ENCODE data around the gene EMB. TPM values are rescaled to one million over a fixed set of nuclear protein-coding genes. Genes with fewer than 3 reads are reported as not detected.

Gene EMB
- total and polyA plus RNA-seq, 2 of the 4 experiments (the other 2 are of a cell fraction) = 1.2 to 1.4 TPM

- H3K9me3 ChIP-seq (ENCODE audit: control insufficient read depth, insufficient read depth, low read length) = no peaks in the 10 kb centered on the region
- H2BK5ac ChIP-seq (ENCODE audit: low read depth, low read length, poor library complexity, severe bottlenecking) = no peak overlapping the region
- H3K36me3 ChIP-seq (ENCODE audit: control insufficient read depth, insufficient read depth, low read length) = no peaks in the 10 kb centered on the region
- DNase-seq (no peak), ATAC-seq (ENCODE audit: low read depth) (no peak)
- POLR2A ChIA-PET (ENCODE audit: unreplicated experiment) = interaction anchor here (0.7 kb wide), 1 partner anchor 11 kb away, joined by 3 read pairs; no protein-coding TSS in a partner anchor
- no peak overlapping the region for H2AFZ ChIP-seq (replicated peaks; ENCODE audit: low read length, poor library complexity)
- no peak overlapping the region for H3K23ac ChIP-seq (ENCODE audit: low read depth, low read length)
- no peaks in the 10 kb centered on the region for H4K20me1 ChIP-seq (ENCODE audit: insufficient read depth, low read length)
- H3K79me1 ChIP-seq (ENCODE audit: low read depth in 1 of 2, low read length in 2 of 2) = no peaks in the 10 kb centered on the region
- no peak overlapping the region for H2AK5ac ChIP-seq (ENCODE audit: low read depth, low read length)
- WGBS, 2 experiments (ENCODE audit: extremely low coverage in 2 of 2, insufficient read length in 1 of 2) = no CpG with 5 or more reads among the region's 6 CpGs
- H3K4me1 ChIP-seq (ENCODE audit: control insufficient read depth, insufficient read depth, low read length) = no peaks in the 10 kb centered on the region
- no peak overlapping the region for H3K27ac ChIP-seq (ENCODE audit: insufficient read depth, low read length)
- BruUV-seq (replicated peaks) = no TSS peak
- no peak overlapping the region for H2BK20ac ChIP-seq (ENCODE audit: low read depth, low read length)
- H3K56ac ChIP-seq (ENCODE audit: extremely low read depth, insufficient read depth, low read length) = no peak overlapping the region
- H4K91ac ChIP-seq (ENCODE audit: insufficient read depth, low read depth, low read length) = no peak overlapping the region
- no peaks in the 10 kb centered on the region for H3K27me3 ChIP-seq (ENCODE audit: control insufficient read depth, insufficient read depth, low read length)
- no peak overlapping the region for H3K4me2 ChIP-seq (ENCODE audit: low read depth, low read length)
- intact Hi-C loops (cut with micrococcal nuclease) = no loop called here
- TF ChIP-seq MAFK (IDR thresholded peaks at IDR 0.05; ENCODE audit: low read depth, low read length) = no peak
- no peak for TF ChIP-seq ELK1 (IDR thresholded peaks at IDR 0.05; ENCODE audit: borderline replicate concordance, low read depth, low read length)
- no peak for TF ChIP-seq CHD1 (IDR thresholded peaks at IDR 0.05; ENCODE audit: low read depth, low read length)
- no peak for TF ChIP-seq MXI1 (IDR thresholded peaks at IDR 0.05; ENCODE audit: borderline replicate concordance, low read depth, low read length)
- no peak for TF ChIP-seq USF2 (IDR thresholded peaks at IDR 0.05; ENCODE audit: low read depth, low read length)
- TF ChIP-seq CTCF (conservative IDR thresholded peaks at IDR 0.05; ENCODE audit: low read depth, low read length) = no peak
- no peak for TF ChIP-seq MAZ (IDR thresholded peaks at IDR 0.05; ENCODE audit: borderline replicate concordance, low read depth, low read length)
- dilution Hi-C loops (cut with HindIII; ENCODE audit: low sequenced_read_pairs, unreplicated experiment) = no loop called here
- H2BK15ac ChIP-seq (ENCODE audit: low read depth, low read length) = no peak overlapping the region
- H3K9ac ChIP-seq (ENCODE audit: low read depth, low read length) = no peak overlapping the region
- H3K9me1 ChIP-seq (ENCODE audit: insufficient read depth, low read length) = no peaks in the 10 kb centered on the region
- no peak overlapping the region for H4K5ac ChIP-seq (ENCODE audit: low read depth, low read length)
- no peak overlapping the region for H4K8ac ChIP-seq (ENCODE audit: low read depth in 2 of 2, low read length in 2 of 2)
- no peak overlapping the region for H3K4me3 ChIP-seq (ENCODE audit: insufficient read depth, low read depth, low read length)
- CTCF ChIA-PET = no interaction called here
- H2AK9ac ChIP-seq (replicated peaks; ENCODE audit: low read depth, low read length, poor library complexity) = no peak overlapping the region
- in situ Hi-C loops (cut with MboI; ENCODE audit: low sequenced_read_pairs) = no loop called here
- H2BK120ac ChIP-seq (ENCODE audit: low read depth, low read length) = no peak overlapping the region
- H3K14ac ChIP-seq (replicated peaks; ENCODE audit: low read depth, low read length) = no peak overlapping the region
- H3K18ac ChIP-seq (ENCODE audit: low read depth, low read length) = no peak overlapping the region
- H3K4ac ChIP-seq (ENCODE audit: low read depth, low read length) = no peak overlapping the region
Observed at GRCh38 chr5:50445296-50445949, 4.3 kb upstream of the EMB start.

Measured in IMR-90 (cell line).